Activated gamma-delta T cell treated with anti-CD3 and anti-CD28 coated beads, Interleukin-2, amount 50 U/mL, for 16 hours (primary cell): ENCODE data around the gene BRF1.

ENCODE experiments used
- DNase-seq: peaks from one replicate; pipeline ENCODE4 v3.0.0-alpha.2; 2020; ENCODE audit warnings: low read depth

Gene BRF1

DNA sequence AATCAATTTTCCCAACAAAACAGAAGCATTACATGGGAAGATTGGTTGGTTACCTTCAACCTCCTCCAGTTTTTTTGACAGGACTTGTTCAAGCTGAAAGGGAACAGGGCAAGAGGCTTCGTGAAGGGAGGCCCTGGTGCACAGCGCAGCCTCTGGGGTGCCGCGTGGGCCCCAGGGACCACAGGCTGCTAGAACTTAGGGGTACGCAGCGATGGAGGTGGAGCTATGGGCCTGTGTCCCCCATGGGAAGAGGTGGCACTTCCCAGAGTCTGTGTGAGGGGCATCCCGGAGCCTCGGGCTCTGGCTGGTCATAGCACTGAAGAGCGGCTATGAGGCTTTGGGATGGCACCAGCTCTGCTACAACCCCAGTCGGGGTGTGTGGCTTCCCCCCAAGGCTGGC lies 74.6 kb downstream of the BRF1 start:
- DNase-seq, result no peak

DNA sequence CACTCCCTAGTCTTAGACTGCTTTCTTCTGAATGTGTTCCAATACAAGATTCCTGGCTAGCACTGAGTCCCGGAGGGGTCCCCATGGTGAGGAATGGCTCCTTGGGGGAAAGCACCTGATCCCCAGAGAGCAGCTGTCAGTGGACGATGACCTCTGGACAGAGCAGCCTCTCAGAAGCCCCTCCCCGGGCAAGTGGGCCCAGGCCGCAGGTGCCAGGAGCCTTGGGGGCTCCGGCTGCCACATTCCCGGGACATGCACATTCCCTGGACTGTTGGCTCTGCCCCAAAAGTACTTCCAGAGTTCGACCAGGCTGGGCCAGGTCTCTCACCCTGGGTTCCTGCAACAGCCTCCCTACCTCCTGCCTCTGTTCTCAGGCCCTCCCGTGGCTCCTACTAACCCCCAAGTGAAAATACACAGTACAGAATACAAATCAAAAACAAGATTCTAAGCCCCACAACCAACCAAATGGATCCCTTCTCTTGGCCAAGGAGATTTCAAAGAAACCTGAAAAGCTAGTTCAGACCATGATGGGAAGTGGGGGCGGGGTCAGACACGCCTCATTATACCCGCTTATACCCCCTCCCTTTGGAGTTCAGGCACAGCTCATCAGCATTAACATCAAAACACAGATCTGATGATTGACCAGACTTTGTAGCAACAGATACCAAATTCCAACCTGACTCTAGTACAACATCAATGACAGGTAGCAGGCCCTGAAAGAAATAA lies 75.8 kb downstream of the BRF1 start:
- no peak for DNase-seq

DNA sequence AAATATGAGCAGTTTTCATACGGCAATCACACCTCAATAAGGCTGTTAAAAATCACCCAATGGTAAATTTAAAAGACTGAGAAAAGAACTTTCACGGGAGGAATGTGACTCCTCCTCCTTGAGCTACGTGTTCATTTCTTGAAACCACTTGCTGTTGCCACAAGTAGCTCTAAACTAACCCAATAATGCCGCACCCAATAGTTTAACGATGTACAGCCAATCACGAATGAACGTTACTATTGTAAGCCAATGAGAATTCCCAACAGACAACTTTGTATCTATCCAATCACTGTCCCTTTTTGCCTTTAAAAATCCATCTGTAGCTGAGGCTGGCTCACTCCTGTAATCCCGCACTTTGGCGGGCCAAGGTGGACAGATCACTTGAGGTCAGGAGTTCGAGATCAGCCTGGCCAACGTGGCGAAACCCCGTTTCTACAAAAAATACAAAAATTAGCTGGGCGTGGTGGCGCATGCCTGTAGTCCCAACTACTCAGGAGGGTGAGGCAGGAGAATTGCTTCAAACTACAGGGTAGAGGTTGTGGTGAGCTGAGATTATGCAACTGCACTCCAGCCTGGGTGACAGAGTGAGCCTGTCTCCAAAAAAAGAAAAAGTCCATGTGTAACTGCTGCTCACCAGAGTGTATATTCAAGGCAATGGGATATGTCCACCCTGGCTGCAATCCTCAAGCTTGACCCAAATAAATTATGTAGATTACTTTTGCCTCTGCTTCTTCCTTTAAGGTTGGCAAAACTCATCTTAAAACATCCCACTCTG lies 76.8 kb downstream of the BRF1 start:
- DNase-seq, result no peak

DNA sequence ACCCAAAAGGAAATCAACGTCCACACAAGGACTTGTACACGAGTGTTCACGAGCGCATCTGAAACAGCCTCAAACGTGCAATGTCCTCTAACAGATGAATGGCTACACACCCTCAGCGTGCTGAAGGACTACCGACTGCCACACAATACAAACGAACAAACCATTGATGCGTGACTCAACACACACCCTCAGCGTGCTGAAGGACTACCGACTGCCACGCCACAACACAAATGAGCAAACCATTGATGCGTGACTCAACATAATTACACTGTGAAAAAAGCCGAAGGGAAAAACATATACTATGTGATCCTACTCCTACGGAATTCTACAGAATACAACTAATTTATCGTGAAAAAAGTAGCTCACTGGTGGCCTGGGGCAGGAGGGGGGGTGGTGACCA lies 77.5 kb downstream of the BRF1 start:
- DNase-seq, result no peak

DNA sequence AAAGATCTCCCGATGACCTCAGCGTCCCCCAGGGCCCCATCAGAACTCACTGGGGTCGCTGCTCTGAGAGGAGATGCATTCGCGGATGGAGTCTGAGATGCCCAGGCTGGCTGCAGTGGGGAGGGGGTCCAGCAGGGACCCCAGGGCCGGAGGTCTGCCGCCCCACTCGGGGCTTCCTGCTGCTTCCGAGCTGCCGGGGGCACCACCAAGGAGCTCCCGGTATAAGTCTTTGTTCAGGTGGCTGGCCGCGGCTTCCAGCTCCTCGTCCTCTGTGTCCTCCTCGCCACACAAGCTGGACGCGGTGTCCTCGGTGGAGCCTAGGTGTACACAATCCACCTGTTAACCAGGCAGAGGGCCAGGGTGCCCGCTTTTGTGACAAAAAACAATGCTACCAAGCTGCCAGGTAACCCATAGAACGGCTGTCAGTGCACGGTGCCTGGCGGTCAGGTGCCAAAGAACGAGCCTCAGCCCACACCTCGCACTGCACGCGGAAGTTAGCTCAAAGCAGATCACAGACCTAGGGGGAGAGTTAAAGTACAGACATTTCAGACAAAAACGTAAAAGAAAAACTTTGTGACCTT lies 79.1 kb downstream of the BRF1 start:
- no peak for DNase-seq

DNA sequence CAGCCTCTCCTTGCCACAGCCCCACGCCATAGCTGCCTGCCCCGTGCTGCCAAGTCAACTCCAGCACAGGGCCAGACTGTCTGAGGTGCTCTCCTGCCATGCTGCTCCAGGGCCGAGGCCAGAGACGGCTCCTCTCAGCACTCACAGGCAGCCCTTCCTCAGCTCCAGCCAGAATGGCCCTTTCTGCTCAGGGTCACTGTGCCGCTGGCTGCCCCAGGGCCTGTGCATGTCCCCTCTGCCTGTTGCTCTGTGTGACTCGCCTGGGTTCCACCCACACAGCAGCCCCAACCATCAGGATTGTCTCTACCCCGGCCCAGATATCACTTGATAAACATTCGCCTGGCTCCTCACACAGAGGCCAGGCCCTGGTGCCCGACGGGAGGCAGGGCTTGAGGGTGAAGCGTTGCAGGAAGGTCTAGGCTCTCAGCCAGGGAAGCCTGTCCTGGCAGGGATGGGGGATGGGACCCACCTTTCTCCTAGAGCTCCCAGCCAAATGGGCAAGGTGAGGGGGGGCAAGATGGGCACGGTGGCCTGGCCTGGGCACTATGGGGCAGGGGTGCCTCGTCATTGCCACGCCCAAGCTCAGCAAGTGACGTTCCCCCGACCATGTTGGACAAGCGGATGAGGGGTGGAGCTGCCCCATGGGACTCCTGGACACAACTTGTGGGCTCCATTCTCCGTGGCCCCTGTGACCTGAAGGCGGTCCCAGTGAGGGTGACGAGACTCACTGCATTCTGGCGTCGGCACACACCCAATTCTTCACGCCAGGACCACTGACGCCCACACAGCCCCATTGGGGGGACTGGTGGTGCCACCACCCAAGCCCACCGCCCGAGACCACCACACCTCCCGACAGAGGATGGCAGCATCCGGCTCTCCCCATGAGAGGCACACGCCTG lies 79.9 kb downstream of the BRF1 start:
- no peak for DNase-seq

DNA sequence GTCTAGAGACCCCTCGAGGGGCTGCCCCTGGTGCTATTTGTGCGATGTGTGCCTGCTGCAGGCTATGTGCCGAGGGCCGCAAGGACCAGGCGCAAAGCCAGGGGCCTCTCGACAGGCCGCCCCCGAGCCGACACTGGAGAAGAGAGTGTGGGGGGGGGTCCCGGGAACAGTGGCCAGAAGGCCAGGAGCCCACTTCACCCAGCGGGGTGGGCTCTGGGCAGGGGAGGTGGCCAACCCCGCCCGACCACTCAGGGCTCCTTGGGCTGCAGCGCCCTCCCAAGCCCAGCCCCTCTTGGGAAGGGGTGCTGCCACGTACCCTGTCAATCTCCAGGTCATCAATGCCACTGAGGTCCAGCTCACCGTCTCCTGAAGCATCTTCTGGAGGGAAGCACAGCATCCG lies 81.0 kb downstream of the BRF1 start:
- DNase-seq, result no peak

DNA sequence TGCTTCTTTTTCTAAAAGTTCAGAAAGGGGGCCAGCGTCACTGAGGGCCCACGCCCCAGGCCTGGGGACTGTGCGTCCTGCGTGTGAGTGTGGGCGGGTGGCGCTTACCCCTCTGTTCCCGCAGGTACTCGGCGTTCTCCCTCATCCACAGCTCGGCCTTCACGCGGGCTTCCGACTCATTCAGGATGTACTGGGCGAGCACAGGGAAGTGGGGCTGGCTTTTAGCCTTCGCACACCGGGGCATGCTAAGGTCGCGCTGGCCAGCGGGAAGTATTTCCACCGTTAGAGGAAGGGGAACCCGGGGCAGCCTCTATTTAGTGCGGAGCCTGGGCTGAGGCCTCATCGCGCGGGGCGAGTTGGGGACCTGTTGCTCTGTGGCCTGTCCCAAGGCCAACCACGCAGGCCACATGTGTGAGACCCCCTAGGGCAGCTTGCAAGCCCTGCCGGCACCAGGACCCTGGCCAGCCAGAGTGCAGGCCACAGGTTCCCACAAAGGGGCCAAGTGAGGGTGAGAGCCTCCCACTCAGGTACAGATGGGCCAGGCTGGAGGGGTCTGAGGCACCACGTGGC lies 81.7 kb downstream of the BRF1 start:
- no peak for DNase-seq

DNA sequence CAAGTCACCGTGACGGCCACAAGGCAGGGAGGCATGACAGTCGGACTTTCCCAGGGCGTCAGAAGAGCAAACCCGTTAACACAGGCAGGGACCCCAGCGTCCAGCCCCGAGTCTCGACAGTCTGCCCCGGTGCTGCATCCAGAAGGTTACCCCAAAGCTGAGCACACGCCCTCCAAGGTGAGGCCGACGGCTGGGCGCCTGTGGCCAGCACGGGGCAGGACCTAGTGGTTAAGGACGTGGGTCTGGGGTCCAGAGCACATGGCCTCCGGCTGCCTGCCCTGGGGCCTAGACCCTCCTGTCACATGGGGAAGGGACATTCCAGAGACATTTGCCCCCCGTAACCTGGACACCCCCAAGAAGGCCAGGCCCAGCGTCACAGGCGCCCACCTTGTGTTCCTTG lies 82.2 kb downstream of the BRF1 start:
- DNase-seq, result no peak

DNA sequence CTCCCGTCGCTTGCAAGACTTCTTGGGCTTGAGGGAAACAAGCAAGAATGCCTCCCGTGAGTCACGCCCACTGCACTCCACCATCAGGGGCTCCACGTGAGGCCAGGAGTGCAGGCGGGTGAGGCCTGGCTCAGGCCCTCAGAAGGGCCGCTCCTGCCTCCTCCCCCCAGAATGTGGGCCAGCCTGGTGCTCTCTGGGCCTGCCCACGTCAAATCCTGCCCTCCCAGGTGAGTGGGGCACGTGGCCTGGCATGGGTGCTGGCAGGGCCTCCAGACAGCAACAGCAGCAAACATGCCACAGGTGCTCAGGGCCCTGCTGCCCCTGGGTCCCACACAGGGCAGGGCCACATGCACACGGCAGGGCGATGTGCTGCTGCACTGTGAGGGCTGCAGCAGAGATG lies 83.0 kb downstream of the BRF1 start:
- no peak for DNase-seq

DNA sequence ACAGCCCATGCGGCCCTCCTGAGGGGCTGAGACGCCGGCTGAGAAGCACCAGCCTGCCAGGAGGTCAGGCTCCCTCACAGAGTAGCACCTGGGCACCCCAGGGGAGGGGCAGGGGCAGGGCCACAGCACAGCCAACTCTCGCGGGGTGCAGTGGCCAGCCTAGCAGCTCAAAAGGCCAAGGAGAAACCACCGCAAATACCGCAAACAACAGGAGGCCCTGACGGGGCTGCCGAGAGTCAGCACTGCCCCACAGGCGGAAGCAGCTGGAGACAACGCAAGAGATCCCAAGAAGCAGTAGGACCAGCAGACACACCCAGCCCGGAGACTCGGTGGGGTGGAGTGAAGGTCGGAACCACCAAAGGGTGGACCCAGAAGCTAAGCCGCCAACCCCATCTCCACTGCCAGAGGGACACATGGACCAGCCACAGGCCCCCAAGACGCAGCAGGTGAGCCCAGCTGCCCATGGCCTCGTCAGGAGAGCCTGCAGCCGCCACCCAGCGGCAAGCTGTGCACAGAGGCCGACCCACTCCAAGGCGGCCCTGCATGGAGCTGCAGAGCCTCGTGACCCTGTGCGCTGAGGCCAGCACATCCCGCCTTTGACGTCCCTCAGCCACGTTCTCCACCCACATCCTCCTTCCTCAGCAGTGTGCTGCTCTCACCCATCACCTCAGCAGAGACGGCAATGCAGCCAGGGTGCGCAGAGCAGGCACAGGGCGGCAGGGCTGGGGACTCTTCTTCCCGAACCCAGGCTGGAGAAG lies 84.1 kb downstream of the BRF1 start:
- DNase-seq, result no peak

DNA sequence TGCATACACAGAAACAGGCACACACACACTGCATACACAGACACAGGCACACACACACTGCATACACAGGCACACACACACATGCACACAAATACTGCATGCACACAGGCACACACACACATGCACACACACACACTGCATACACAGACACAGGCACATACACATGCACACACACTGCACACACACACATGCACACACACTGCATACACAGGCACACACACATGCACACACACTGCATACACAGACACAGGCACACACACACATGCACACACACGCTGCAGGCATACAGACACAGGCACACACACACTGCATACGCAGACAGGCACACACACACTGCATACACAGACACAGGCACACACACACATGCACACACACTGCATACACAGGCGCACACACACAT lies 85.2 kb downstream of the BRF1 start:
- no peak for DNase-seq

DNA sequence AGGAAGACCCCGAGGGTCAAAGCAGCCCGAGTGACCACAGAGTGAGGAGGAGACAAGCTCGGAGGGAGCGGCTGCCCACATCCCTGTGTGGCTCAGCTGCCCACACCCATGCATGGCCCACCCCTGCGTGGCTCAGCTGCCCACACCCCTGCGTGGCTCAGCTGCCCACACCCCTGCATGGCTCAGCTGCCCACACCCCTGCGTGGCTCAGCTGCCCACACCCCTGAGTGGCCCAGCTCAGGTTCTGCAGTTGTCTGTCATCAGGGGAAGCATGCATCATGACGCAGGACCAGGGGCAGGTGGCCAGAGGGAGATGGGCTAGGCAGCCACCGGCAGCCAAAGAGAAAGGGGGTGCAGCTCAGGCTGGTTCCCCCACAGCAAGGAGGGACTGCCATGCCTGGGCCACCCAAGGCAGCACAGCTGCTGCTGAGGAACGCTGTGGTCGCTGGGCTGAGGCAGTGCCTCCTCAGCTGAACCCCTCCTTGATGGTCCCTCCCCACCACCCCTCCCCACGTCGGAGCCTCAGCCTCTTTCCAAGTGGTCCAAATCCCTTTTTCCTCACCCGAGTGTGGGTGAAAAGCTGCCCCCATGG lies 86.4 kb downstream of the BRF1 start:
- DNase-seq, result no peak

DNA sequence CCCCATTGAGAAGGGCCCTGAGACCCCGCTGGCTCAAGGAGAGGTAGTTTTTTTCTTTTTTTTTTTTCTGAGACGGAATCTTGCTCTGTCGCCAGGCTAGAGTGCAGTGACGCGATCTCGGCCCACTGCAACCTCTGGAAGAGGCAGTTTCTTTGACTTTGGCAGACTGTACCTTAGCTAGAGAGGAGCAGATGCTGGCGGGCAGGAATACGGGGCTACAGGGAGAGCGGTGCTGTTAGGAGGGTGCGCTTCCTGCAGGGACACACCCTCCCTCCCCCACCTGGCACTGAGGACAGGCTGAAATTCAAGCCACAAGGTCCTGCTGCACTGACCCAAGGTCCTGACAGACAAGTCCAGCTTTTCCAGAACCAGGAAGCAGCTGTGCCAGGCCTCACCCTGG lies 87.4 kb downstream of the BRF1 start:
- no peak for DNase-seq

DNA sequence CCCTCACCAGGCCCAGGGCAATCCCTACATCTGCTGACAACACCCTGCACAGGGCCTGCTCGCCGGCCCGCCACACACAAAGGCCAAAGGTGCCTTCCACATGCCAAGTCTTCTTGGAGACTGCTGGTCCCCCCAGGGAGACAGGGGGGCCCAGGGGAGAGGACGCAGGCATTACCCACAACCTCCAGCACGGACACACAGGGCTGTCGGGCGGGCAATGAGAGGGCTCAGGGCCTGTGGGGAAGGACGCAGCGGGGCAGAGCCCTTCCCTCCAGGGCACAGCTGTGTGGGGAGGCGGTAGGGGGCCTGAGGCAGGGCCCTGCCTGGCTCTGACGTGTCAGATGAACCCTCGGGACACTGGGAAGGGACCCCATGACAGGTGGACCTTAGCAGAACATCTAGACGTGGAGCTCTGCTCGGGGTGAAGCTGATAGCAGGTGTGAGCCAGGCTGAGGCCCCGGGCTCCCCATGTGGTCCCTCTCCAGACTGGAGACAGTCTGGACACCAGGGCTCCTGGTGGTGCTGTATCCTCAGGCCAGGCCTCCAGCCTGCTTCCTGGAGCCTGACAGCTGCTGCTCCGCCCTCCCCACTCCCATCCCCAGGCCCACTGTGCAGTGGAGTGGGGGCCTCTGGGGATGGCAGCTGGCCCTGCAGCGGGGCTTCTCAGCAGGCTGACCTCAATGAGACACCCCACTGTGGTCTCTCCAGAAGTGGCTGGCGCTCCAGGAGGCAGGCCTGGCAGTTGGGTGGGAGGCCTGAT lies 88.1 kb downstream of the BRF1 start:
- no peak for DNase-seq

DNA sequence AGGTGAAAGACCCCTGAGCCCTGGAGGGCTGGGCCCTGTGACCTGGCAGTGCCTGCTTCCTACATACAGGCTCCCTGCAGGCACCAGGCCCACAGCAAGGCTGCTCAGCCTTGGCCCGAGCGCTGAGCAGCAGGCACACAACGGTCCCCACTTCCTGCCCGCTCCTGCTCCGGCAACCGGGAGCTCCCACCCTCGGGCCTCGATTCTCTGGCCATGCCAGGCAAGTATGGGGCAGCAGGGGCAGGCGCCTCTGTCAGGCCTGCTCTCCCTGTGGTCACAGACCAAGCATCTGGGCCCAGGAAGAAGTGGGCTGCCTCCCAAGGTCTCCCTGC lies 89.1 kb downstream of the BRF1 start:
- DNase-seq, result no peak

DNA sequence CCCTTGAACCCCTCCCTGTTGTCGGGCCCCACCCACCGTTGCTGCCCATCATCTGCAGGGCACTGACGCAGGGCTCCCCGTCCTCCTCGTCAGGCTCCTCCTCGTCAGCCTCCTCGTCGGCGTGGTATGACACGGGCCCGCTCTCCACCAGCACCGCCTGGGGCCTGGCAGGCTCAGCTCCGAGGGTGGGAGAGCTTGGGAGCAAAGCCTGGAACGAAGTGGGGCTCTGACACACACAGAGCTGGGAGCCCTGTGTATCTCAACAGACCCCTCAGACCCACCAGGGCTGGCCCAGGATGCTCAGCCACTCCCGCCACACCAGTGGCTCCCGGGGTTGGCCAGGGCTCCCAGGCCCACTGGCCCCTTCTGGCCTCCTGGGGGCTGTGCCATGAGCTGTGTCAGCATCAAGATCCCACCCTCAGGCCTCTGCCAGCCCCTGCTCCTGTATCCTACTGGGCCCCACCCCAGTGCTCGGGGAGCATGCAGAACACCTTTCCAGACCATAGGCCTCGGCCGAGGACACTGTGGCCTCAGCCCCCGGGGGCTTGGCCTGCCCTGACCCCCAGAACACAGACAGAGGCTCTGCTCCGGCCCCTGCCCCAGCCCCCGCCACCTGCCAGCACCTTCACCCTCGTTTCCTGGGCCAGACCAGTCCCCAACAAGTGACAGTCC lies 89.6 kb downstream of the BRF1 start:
- no peak for DNase-seq

DNA sequence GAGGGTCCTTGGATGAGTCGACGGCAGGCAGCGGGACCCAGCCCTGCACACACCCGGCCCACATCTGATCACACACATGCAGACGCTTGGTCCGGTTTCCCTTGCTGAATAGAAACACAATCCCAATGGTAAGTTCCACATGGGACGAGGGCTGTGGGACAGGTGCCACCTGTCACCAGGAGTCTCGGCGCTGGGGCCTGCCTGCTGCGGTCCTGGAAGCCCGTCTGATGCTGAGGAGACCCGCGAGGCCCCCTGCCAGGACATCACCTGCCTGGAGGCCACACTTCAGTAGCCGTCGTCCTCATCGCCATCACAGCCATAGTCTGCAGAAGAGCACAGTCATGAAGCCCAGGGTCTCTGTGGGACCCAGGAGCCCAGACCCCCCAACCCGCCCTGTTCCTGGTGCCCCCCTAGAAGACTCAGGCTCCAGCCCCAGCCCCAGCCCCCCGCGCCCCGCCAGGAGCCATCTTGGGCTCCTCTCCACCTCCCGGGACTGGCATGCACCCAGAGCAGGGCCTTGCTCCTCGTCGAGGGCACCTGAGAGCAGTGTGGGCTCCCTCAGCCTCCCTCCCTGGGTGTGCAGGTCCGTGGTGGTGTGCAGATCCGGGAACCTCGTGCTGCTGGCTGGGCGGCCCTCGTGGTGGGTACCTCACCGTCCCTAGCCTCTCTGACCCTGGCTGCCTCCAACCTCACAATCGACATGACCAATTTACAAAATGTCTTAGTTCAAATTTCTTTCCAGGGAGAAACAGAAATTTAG lies 90.4 kb downstream of the BRF1 start:
- no peak for DNase-seq

DNA sequence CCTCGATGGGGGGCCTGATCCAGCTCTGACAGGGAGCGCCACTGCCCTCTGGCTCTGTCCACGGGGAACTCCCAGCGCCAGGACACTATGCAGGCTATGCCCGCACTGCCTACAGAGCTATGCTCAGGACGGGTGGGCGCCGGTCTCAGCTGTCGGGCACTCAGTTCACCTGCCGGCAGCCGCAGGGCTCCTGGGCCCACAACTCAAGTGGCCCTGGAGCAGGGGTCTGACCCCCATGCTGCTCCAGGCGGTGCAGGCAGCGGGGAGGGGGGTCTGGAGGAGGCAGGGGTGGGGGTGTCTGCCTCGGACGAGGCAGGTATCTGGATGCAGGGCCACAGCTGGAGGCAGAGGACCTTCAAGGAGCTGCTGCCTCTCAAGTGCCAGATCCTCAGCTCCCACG lies 91.2 kb downstream of the BRF1 start:
- no peak for DNase-seq
